ENCODE results near the gene ILK. TPM values are rescaled to one million over a fixed set of nuclear protein-coding genes. Genes with fewer than 3 reads are reported as not detected.

The ILK gene
- total RNA-seq, 1 donor from 2014 or later: 118 TPM

GRCh38 chr11:6653097-6653496 lies 49.5 kb downstream of the ILK start:
- no peak for DNase-seq (ENCODE audit: low read depth)
- H3K4me3 ChIP-seq (ENCODE audit: low read depth, low read length): no peak overlapping the region

DNA sequence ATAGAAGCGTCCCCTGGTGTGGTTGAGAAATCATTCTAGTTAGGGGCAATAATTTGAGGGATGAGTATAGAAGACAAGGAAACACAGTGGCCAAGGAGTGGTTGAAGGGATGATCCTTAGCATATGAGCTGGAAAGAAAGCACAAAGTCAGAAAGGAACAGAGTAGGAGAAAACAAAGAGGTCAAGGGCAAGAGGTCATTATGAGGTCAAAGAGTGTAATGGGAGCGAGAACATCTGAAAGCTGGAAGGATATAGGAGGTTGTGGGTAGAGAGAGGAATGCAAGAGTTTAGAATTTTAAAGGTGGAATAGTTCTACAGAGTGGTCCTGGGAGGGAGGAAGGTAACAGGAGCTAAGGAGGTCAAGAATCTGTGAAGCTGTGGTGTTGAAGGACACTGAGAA lies 50.1 kb downstream of the ILK start:
- TF ChIP-seq, protein P1, sequence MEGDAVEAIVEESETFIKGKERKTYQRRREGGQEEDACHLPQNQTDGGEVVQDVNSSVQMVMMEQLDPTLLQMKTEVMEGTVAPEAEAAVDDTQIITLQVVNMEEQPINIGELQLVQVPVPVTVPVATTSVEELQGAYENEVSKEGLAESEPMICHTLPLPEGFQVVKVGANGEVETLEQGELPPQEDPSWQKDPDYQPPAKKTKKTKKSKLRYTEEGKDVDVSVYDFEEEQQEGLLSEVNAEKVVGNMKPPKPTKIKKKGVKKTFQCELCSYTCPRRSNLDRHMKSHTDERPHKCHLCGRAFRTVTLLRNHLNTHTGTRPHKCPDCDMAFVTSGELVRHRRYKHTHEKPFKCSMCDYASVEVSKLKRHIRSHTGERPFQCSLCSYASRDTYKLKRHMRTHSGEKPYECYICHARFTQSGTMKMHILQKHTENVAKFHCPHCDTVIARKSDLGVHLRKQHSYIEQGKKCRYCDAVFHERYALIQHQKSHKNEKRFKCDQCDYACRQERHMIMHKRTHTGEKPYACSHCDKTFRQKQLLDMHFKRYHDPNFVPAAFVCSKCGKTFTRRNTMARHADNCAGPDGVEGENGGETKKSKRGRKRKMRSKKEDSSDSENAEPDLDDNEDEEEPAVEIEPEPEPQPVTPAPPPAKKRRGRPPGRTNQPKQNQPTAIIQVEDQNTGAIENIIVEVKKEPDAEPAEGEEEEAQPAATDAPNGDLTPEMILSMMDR (conservative IDR thresholded peaks at IDR 0.05; ENCODE audit: low read depth, low read length): no peak
- no peak for DNase-seq (ENCODE audit: low read depth)
- no peak overlapping the region for H3K4me3 ChIP-seq (ENCODE audit: low read depth, low read length)

More at GRCh38 chr11:6653097-6653496, 49.5 kb downstream of the ILK start:
- TF ChIP-seq, protein P1 (conservative IDR thresholded peaks at IDR 0.05; ENCODE audit: low read depth, low read length): no peak

DNA sequence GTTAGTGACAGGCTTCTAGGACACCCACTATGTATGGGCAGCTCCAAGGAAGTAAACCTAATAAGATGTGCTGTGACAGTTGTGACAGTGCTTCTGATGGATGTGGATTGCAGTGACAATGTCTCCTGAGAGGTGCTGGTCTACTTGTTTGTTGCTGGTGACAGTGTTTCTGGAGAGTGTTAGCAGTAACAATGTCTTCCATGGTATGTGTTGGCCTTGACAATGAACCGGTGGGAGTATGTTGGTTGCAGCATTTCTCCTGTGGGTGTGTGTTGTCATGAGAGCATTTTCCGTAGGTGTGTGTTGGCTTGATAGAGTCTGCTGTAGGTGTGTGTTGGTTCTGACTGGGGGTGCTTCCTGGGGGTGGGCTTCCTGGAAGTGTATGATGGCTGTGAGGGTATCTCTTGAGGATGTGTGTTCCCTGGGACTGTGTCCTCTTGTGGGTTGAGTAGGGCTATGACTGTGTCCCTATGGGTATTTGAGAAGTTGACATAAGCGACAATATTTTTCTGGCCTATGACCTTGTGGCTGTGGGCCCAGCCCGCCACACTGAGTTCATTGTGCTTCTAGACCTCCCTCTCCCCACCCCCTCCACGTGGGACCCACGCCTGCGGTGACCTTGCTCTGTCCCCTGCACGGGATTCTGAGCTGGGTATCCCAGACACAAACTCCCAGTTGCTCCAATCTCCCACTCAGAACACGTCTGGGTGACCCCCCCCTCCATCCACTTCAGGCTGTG lies 50.9 kb downstream of the ILK start:
- no peak for DNase-seq (ENCODE audit: low read depth)
- TF ChIP-seq, protein P1 (conservative IDR thresholded peaks at IDR 0.05; ENCODE audit: low read depth, low read length): no peak
- no peak overlapping the region for H3K4me3 ChIP-seq (ENCODE audit: low read depth, low read length)

DNA sequence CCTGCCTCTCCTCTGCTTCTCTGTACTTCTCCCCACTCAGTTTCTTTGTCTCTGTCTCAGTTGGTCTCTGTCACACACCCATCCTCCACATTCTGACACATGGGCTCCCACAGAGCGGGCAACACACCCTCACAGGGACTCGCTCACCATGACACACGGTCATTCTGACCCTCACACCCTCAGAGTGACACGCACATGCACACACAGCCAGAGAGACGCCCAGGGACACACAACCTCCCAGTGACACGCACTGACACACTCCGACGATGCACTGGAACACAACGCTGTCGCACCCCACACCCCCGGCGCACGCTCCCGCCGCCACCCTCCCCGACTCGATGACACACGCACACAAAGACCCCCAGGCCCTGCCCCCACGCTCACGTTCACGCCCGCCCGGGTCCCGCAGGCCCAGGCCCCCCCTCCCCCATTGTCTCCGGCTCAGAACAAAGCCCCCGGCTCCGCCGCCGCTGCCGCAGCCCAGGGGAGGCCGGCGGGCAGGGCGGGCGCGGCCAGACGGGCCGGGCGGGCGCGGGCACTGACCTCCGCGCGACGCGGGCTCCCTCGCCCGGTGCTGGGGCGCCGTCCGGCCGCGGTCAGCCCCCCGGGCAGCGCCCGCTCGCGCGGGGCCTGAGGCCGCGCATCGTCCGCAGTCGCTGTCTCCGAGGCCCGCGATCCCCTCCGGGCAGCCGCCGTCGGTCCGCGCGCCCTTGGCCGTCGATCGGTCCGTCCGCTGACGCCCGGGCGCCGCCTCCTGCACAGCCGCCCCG lies 51.6 kb downstream of the ILK start:
- TF ChIP-seq, protein P1 (conservative IDR thresholded peaks at IDR 0.05; ENCODE audit: low read depth, low read length): no peak
- DNase-seq (ENCODE audit: low read depth): no peak
- no peak overlapping the region for H3K4me3 ChIP-seq (ENCODE audit: low read depth, low read length)

DNA sequence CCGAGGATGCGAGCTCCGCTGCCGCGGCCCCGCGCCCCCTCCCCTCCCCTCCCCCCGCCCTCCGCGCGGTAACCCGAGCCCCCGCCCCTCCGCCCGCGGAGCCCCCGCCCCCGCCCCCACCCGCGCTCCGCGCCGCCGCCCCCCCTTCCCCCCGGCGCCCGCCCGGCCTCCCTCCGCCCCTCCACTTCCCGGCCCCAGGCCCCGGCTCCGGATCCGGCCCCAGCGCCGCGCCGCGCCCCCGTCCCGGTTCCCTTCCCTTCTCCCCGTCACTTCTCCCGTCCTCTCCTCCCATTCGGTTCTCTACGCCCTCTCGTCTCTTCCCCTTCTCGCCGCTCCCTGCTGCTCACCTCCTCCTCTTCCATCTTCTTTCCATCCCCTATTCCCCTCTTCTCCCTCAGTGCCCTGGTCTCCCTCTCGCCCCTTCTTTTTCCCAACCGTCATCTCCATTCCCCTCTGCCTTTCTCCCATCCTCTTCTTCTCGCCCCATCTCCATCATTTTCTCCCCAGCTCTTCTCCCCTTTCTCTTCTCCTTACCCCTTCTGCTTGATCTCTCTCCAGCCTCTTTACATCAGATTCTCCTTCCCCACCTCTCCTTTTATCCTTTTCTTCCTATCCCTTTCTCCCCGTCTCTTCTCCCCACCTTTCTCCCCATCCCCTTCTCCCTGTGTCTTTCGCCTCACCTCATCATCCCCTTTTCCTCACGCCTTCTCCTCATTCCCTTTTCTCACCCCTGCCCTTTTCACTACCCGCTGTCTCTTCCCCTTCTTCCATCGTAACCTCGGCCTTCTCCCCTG lies 52.4 kb downstream of the ILK start, which contains the start of gene DCHS1:
TSS of gene DCHS1 (minus strand) at position 20 of the 794 bp plus-strand sequence. CDS start 14,196 bp downstream, outside the sequence.
- TF ChIP-seq, protein P1 (conservative IDR thresholded peaks at IDR 0.05; ENCODE audit: low read depth, low read length): no peak
- no peak within 1 kb of the TSS for H3K4me3 ChIP-seq (ENCODE audit: low read depth, low read length)
- no peak for DNase-seq (ENCODE audit: low read depth)

DNA sequence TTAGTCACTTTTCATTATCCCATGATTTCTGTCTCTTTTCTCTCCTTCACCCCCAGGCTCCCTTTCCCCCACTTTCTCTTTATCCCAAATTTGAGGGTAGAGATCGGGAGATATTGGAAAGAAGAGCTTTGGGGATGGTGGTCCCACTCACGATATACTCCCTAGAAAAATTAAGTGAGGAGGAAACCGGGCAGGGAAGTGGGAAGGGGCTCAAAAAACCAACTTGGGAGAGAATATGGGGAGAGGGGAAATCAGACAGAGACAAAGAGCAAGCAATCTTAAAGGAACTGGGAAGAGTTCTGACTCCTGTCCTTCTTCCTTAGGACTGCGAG lies 53.0 kb downstream of the ILK start:
- H3K4me3 ChIP-seq (ENCODE audit: low read depth, low read length): no peak overlapping the region
- DNase-seq (ENCODE audit: low read depth): no peak
- TF ChIP-seq, protein P1 (conservative IDR thresholded peaks at IDR 0.05; ENCODE audit: low read depth, low read length): no peak
